Epithelial cell of esophagus (primary cell): ENCODE results near the gene HSF4.
A peak's percentile ranks its signal among the peaks of the same experiment; 100 is the strongest.

Experiments
- DNase-seq: peaks from one replicate; pipeline ENCODE4 v3.0.0; 2010; ENCODE audit warnings: low read depth
- H3K4me3 ChIP-seq: 2 replicates; pipeline ENCODE4 v1.5.1; 2011; ENCODE audit warnings: mild to moderate bottlenecking, low read length, control low read depth
- TF ChIP-seq, protein P1 (sequence below): IDR thresholded peaks from 2 replicates; pipeline ENCODE4 v1.5.1; 2011; ENCODE audit warnings: low read depth, mild to moderate bottlenecking, low read length, control low read depth, inconsistent platforms; ENCODE audit not compliant: insufficient read depth; ENCODE audit errors: missing control alignments

Gene HSF4

DNA sequence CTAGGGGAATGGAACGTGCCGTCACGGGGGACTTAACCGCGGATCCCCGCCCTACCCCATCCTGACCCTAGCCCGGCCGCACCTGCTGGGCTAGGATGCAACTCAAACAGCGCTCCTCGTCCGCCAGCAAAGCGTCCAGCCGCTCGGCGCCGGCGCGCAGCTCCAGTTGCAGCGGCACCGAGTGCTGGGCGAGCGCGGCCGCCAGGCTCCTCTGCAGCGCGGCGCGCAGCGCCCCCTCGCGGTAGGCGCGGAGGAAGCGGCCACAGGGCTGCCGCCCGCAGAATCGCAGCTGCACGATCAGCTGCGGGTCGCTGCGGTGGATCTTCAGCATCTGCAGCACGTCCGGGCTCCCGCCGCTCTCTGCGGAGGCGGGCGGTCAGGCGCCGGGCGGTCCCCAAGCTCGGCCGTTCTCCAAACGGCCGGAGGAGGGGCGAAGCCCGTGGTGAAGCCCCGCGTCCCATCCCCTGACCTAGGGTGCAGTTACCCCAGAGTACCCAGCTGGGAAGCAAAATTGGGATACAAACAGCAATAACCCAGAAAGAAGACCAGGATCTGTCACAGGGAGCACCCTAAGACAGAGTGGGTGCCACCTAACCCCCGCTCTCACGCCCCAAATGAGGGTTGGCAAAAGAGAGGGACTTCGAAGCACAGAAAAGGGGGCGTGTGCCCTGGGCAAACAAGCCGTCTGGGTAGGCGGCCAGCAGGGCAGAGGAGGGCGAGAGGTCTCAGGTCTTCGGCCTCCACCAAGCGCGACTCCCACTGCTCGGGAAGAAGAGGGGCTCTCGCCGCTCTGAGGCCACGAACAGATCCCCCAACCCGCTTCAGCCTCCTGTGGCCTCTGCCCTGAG is 9.0 kb upstream of the HSF4 start:
- H3K4me3 ChIP-seq: peak overlapping the region; percentile 16
- DNase-seq: peak; percentile 76
- TF ChIP-seq, protein P1, sequence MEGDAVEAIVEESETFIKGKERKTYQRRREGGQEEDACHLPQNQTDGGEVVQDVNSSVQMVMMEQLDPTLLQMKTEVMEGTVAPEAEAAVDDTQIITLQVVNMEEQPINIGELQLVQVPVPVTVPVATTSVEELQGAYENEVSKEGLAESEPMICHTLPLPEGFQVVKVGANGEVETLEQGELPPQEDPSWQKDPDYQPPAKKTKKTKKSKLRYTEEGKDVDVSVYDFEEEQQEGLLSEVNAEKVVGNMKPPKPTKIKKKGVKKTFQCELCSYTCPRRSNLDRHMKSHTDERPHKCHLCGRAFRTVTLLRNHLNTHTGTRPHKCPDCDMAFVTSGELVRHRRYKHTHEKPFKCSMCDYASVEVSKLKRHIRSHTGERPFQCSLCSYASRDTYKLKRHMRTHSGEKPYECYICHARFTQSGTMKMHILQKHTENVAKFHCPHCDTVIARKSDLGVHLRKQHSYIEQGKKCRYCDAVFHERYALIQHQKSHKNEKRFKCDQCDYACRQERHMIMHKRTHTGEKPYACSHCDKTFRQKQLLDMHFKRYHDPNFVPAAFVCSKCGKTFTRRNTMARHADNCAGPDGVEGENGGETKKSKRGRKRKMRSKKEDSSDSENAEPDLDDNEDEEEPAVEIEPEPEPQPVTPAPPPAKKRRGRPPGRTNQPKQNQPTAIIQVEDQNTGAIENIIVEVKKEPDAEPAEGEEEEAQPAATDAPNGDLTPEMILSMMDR: peak; percentile 50

GRCh38 chr16:67156143-67156844 is 8.3 kb upstream of the HSF4 start:
- DNase-seq: no peak
- H3K4me3 ChIP-seq: no peak overlapping the region
- TF ChIP-seq, protein P1: no peak

- DNase-seq: no peak
- H3K4me3 ChIP-seq: no peak overlapping the region
- TF ChIP-seq, protein P1: no peak
Measured at GRCh38 chr16:67157106-67157748, 7.3 kb upstream of the HSF4 start.

GRCh38 chr16:67157892-67158635 is 6.5 kb upstream of the HSF4 start:
- TF ChIP-seq, protein P1: no peak
- no peak overlapping the region for H3K4me3 ChIP-seq
- DNase-seq: no peak

DNA sequence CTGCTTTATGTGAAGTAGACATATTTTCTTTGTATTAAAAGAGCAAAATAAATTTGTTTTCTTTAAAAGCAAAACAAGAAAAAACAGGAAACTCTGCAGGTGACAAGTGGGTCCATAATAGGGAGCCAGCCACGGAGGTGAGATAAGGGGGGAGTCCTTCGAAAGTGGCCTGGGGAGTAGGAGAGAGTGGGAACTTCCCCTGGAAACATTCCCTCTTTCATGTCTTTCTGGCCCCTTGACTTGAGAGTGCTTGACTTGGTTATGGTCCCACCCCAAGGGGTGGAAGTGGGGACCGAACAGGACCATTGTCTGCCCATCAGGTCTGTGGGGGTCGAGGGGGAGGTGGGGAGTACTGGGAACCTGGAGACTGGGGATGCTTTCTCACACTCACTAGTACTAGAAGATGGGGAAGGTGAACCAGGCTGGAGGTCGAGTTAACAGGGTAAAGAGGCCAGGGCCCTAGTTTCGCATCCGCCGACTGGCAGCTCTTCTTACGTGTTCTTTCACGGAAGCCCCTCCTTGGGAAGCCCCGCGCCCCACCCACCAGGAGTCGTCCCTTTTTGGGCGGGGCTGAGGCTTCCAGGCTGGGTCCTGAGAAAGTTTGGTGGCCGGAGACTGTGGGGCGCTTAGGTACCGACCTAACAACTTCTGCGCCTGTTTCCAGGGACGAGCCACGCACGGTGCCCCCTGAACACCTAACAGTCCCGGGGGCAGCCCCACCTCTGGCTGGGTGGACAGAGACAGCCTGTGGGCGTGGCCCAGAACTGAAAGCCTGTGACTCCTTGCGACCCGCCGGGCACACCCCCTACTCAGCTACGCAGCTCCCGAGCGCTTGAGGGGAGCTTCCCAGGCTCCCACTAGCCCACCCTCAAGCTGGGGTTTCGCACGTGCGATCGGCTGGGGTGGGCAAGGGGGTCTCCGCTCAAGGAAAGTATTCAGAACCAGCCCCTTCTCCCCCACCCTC is 5.6 kb upstream of the HSF4 start:
- peak overlapping the region; percentile 97 for H3K4me3 ChIP-seq
- TF ChIP-seq, protein P1: no peak
- peak; percentile 59 for DNase-seq
